HFF-Myc (cell line): ENCODE data around the gene SYT3.
A peak's percentile ranks its signal among the peaks of the same experiment; 100 is the strongest.
"Not testable (repeated sequence)": the region's sequence is repeated elsewhere in the genome, so short reads cannot be mapped to it uniquely, and the experiment has no call there.

Source experiments
- DNase-seq: peaks from one replicate; pipeline ENCODE4 v3.0.0-alpha.2; 2011; ENCODE audit warnings: low read depth; ENCODE audit errors: extremely low read depth
- H3K4me3 ChIP-seq: replicated peaks from 2 replicates; pipeline ENCODE4 v1.5.1; 2011; ENCODE audit warnings: low read depth, mild to moderate bottlenecking, control low read depth, low read length
- TF ChIP-seq, protein P1 (sequence below): IDR thresholded peaks from 2 replicates; pipeline ENCODE4 v1.5.1; 2012; ENCODE audit warnings: mild to moderate bottlenecking, low read depth, low read length, control low read depth; ENCODE audit errors: missing control alignments

SYT3 gene

GRCh38 chr19:50607874-50608785, 31.6 kb downstream of the SYT3 start:
- TF ChIP-seq, protein P1, sequence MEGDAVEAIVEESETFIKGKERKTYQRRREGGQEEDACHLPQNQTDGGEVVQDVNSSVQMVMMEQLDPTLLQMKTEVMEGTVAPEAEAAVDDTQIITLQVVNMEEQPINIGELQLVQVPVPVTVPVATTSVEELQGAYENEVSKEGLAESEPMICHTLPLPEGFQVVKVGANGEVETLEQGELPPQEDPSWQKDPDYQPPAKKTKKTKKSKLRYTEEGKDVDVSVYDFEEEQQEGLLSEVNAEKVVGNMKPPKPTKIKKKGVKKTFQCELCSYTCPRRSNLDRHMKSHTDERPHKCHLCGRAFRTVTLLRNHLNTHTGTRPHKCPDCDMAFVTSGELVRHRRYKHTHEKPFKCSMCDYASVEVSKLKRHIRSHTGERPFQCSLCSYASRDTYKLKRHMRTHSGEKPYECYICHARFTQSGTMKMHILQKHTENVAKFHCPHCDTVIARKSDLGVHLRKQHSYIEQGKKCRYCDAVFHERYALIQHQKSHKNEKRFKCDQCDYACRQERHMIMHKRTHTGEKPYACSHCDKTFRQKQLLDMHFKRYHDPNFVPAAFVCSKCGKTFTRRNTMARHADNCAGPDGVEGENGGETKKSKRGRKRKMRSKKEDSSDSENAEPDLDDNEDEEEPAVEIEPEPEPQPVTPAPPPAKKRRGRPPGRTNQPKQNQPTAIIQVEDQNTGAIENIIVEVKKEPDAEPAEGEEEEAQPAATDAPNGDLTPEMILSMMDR, result peak; percentile 64
- no peak overlapping the region for H3K4me3 ChIP-seq
- peak; percentile 45 for DNase-seq

- no peak overlapping the region for H3K4me3 ChIP-seq
- DNase-seq, result no peak
- TF ChIP-seq, protein P1, result no peak
Measured at GRCh38 chr19:50607388-50607787, 32.3 kb downstream of the SYT3 start.

- TF ChIP-seq, protein P1, result peak; percentile 19
- H3K4me3 ChIP-seq, DNase-seq: not testable (repeated sequence)
Measured at GRCh38 chr19:50606059-50606836, 33.4 kb downstream of the SYT3 start.

DNA sequence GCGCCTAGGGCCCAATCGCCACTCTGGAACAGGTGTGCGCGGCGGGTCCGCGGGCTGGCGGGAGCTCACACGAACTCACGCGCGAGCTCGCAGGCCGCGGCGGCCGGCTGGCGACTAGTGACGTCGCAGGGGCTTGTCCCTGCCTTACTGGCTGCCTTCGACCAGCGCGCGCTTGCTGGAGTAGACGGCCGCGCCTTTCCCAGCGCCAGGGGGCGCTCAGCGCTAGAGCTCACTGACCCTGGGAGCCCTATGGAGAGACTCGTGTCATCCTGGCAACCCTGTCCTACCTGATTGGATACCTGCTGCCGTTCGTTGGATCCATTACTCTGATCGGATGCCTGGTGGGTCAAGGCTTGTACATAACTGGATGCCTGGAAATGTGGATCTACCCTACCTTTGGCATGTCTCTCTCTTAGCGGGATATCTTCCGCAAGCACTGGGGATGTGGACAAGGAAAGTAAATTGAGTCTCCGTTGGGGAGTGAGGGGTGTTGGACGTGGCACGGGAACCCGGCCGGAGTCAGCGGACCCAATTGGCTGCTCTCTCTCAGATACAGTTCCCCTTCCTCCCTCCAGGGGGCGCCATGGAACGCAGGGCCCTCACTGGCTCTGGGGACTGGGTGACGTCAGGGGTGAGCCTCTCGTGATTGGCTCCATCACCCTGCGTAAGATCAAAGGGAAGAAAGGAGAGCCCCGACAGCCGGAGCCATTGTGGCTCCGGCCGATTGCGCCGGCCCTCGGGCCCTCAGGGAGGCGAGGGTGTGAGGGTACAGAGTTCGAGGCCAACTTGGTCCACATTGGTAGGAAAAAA, 35.2 kb downstream of the SYT3 start:
- not testable (repeated sequence) for DNase-seq, H3K4me3 ChIP-seq

DNA sequence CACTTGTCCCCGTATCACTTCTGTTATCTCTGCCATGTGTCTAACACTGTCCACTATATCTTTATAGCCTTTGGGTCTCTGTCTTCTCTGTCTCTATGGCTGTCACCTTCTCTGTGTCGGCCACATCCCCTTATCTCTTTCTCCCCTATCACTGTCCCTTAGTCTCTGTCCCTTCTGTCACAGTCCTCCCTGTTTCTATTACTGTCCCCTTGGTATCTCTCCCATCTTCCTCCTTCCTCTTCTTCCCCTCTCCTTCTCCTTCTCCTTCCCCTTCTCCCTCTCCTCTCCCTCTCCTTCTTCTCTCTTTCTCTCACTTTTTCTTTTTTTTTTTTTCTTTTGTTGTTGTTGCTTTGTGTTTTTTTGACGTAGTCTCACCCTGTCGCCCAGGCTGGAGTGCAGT, 36.7 kb downstream of the SYT3 start:
- no peak for DNase-seq
- TF ChIP-seq, protein P1, result no peak
- H3K4me3 ChIP-seq, result no peak overlapping the region

DNA sequence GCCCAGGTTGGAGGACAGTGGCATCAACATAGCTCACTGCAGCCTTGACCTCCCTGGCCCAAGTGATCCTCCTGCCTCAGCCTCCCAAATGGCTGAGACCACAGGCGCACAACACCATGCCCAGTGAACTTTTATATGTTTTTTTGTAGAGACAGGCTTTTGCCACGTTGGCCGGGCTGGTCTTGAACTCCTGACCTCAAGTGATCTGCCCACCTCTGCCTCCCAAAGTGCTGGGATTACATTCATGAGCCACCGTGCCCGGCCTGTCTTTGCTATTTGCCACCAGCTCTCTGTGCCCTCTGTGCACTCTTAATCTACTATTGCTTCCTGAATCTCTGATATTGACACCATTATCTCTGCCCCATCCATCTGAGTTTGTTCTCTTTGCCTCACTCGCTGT, 37.2 kb downstream of the SYT3 start:
- TF ChIP-seq, protein P1, result no peak
- no peak overlapping the region for H3K4me3 ChIP-seq
- DNase-seq, result no peak
